ENCODE data around the gene SEZ6.
A peak's percentile ranks its signal among the peaks of the same experiment; 100 is the strongest.

The SEZ6 gene

GRCh38 chr17:28940142-28940541 lies 65.7 kb downstream of the SEZ6 start:
- no peak for TF ChIP-seq REST (IDR thresholded peaks at IDR 0.05; ENCODE audit: low read depth)
- TF ChIP-seq ZBTB7A (IDR thresholded peaks at IDR 0.05; ENCODE audit: low read depth): no peak
- no peak for TF ChIP-seq USF1 (IDR thresholded peaks at IDR 0.05)
- no peak for TF ChIP-seq MAX (IDR thresholded peaks at IDR 0.05)
- no peak for TF ChIP-seq CREB1 (IDR thresholded peaks at IDR 0.05; ENCODE audit: low read depth)
- TF ChIP-seq TAF1 (IDR thresholded peaks at IDR 0.05; ENCODE audit: low read depth): no peak
- no peak for TF ChIP-seq YY1 (IDR thresholded peaks at IDR 0.05; ENCODE audit: low read depth)
- no peak for TF ChIP-seq EGR1 (IDR thresholded peaks at IDR 0.05)
- TF ChIP-seq FOXM1 (IDR thresholded peaks at IDR 0.05; ENCODE audit: borderline replicate concordance, low read depth): no peak
- TF ChIP-seq NFIC (IDR thresholded peaks at IDR 0.05): no peak
- no peak for TF ChIP-seq EP300 (IDR thresholded peaks at IDR 0.05; ENCODE audit: borderline replicate concordance)
- no peak for TF ChIP-seq TEAD4 (IDR thresholded peaks at IDR 0.05)
- no peak for TF ChIP-seq TCF12 (IDR thresholded peaks at IDR 0.05; ENCODE audit: low read depth)
- no peak for TF ChIP-seq RAD21 (IDR thresholded peaks at IDR 0.05; ENCODE audit: low read depth)
- TF ChIP-seq CEBPB (IDR thresholded peaks at IDR 0.05): no peak

GRCh38 chr17:28938552-28938951 lies 67.3 kb downstream of the SEZ6 start:
- TF ChIP-seq USF1 (IDR thresholded peaks at IDR 0.05): no peak
- TF ChIP-seq ZBTB7A (IDR thresholded peaks at IDR 0.05; ENCODE audit: low read depth): no peak
- TF ChIP-seq NFIC (IDR thresholded peaks at IDR 0.05): no peak
- no peak for TF ChIP-seq REST (IDR thresholded peaks at IDR 0.05; ENCODE audit: low read depth)
- no peak for TF ChIP-seq CEBPB (IDR thresholded peaks at IDR 0.05)
- TF ChIP-seq TAF1 (IDR thresholded peaks at IDR 0.05; ENCODE audit: low read depth): no peak
- no peak for TF ChIP-seq FOXM1 (IDR thresholded peaks at IDR 0.05; ENCODE audit: borderline replicate concordance, low read depth)
- no peak for TF ChIP-seq MAX (IDR thresholded peaks at IDR 0.05)
- TF ChIP-seq TCF12 (IDR thresholded peaks at IDR 0.05; ENCODE audit: low read depth): no peak
- TF ChIP-seq CREB1 (IDR thresholded peaks at IDR 0.05; ENCODE audit: low read depth): no peak
- no peak for TF ChIP-seq TEAD4 (IDR thresholded peaks at IDR 0.05)
- no peak for TF ChIP-seq EP300 (IDR thresholded peaks at IDR 0.05; ENCODE audit: borderline replicate concordance)
- no peak for TF ChIP-seq YY1 (IDR thresholded peaks at IDR 0.05; ENCODE audit: low read depth)
- no peak for TF ChIP-seq RAD21 (IDR thresholded peaks at IDR 0.05; ENCODE audit: low read depth)

GRCh38 chr17:28937044-28937729 lies 68.6 kb downstream of the SEZ6 start:
- no peak for TF ChIP-seq MAX (IDR thresholded peaks at IDR 0.05)
- TF ChIP-seq TEAD4 (IDR thresholded peaks at IDR 0.05): no peak
- TF ChIP-seq NFIC (IDR thresholded peaks at IDR 0.05): no peak
- 0 out of 2 replicates have a peak, but pooled peaks have one; percentile 30 for TF ChIP-seq CEBPB (IDR thresholded peaks at IDR 0.05)

GRCh38 chr17:28935744-28936460 lies 69.9 kb downstream of the SEZ6 start:
- TF ChIP-seq TAF1 (IDR thresholded peaks at IDR 0.05; ENCODE audit: low read depth) (no peak), FOXM1 (IDR thresholded peaks at IDR 0.05; ENCODE audit: borderline replicate concordance, low read depth) (no peak), RAD21 (IDR thresholded peaks at IDR 0.05; ENCODE audit: low read depth) (no peak), EP300 (IDR thresholded peaks at IDR 0.05; ENCODE audit: borderline replicate concordance) (no peak), CREB1 (IDR thresholded peaks at IDR 0.05; ENCODE audit: low read depth) (no peak), EGR1 (IDR thresholded peaks at IDR 0.05) (no peak), USF1 (IDR thresholded peaks at IDR 0.05) (no peak), NFIC (IDR thresholded peaks at IDR 0.05) (no peak), REST (IDR thresholded peaks at IDR 0.05; ENCODE audit: low read depth) (no peak), ZBTB7A (IDR thresholded peaks at IDR 0.05; ENCODE audit: low read depth) (no peak), MAX (IDR thresholded peaks at IDR 0.05) (no peak), TCF12 (IDR thresholded peaks at IDR 0.05; ENCODE audit: low read depth) (no peak), CEBPB (IDR thresholded peaks at IDR 0.05) (no peak), TEAD4 (IDR thresholded peaks at IDR 0.05) (no peak), YY1 (IDR thresholded peaks at IDR 0.05; ENCODE audit: low read depth) (no peak)
